ENCODE results near the gene PMAIP1. TPM values are rescaled to one million over a fixed set of nuclear protein-coding genes. Genes with fewer than 3 reads are reported as not detected.

The PMAIP1 gene
- total RNA-seq, 4 donors from 2014 or later, result 6.9 to 12.5 (median 7.8) TPM

GRCh38 chr18:59898093-59898492 is 1.7 kb upstream of the PMAIP1 start:
- Histone ChIP-seq H3K4me1 (peaks cover 0 to 40% (median 8%) of the 10 kb centered on the region in 3 donors), H3K9me3 (no peaks in the 10 kb centered on the region), H3K27me3 (peaks cover 0 to 24% (median 0%) of the 10 kb centered on the region in 4 donors), H3K4me3 (no peak overlapping the region), H3K36me3 (no peaks in the 10 kb centered on the region), H3K27ac (no peak overlapping the region)
- intact Hi-C loops (cut with DNase I), result no loop called here
- TF ChIP-seq POLR2A (IDR thresholded peaks at IDR 0.05) (no peak), CTCF (IDR thresholded peaks at IDR 0.05) (no peak)
- 59 to 78% methylated on average over 4 of the region's 4 CpGs for WGBS, 2 donors
- DNase-seq, result no peak

- Histone ChIP-seq H3K27ac (peak overlapping the region; percentile 92 to 96 (median 94)), H3K27me3 (peaks cover 0 to 24% (median 0%) of the 10 kb centered on the region in 4 donors), H3K4me1 (peaks cover 0 to 42% (median 8%) of the 10 kb centered on the region in 3 donors), H3K4me3 (peak overlapping the region; percentile 67 to 89 (median 74)), H3K9me3 (no peaks in the 10 kb centered on the region), H3K36me3 (no peaks in the 10 kb centered on the region)
- intact Hi-C loops (cut with DNase I), result no loop called here
- no peak for DNase-seq
- WGBS, 2 donors, result 52 to 55% methylated on average over 26 to 29 of the region's 33 CpGs
- TF ChIP-seq POLR2A (IDR thresholded peaks at IDR 0.05) (no peak), CTCF (IDR thresholded peaks at IDR 0.05) (no peak)
These were observed 1.0 kb upstream of the PMAIP1 start for GRCh38 chr18:59898609-59899297.

- 1 to 3% methylated on average over 19 to 26 of the region's 51 CpGs for WGBS, 2 donors
- Histone ChIP-seq H3K27me3 (peaks cover 0 to 24% (median 0%) of the 10 kb centered on the region in 4 donors), H3K4me3 (peak overlapping the region; percentile 67 to 89 (median 74)), H3K4me1 (peaks cover 2 to 57% (median 13%) of the 10 kb centered on the region in 3 donors), H3K36me3 (no peaks in the 10 kb centered on the region), H3K9me3 (no peaks in the 10 kb centered on the region), H3K27ac (peak overlapping the region; percentile 92 to 96 (median 94))
- intact Hi-C loops (cut with DNase I), result no loop called here
- no peak for DNase-seq
- TF ChIP-seq CTCF (IDR thresholded peaks at IDR 0.05) (no peak), POLR2A (IDR thresholded peaks at IDR 0.05) (peak in 2 of 4 donors; percentile 14 to 53)
These were observed 679 bp downstream of the PMAIP1 start for GRCh38 chr18:59900222-59901128.

- Histone ChIP-seq H3K36me3 (no peaks in the 10 kb centered on the region), H3K27me3 (peaks cover 0 to 29% (median 0%) of the 10 kb centered on the region in 4 donors), H3K27ac (peak overlapping the region in 3 of 4 donors; percentile 92 to 96 (median 96)), H3K4me1 (peaks cover 2 to 57% (median 13%) of the 10 kb centered on the region in 3 donors), H3K9me3 (no peaks in the 10 kb centered on the region), H3K4me3 (peak overlapping the region in 2 of 4 donors; percentile 70 to 89)
- WGBS, 2 donors, result 51 to 54% methylated on average over 8 of the region's 8 CpGs
- no peak for TF ChIP-seq POLR2A (IDR thresholded peaks at IDR 0.05)
- no peak for TF ChIP-seq CTCF (IDR thresholded peaks at IDR 0.05)
- no peak for DNase-seq
- intact Hi-C loops (cut with DNase I), result no loop called here
These were observed 2.6 kb downstream of the PMAIP1 start for GRCh38 chr18:59902131-59902992.

Data from esophagus squamous epithelium (tissue), 5 donors.